ENCODE measurements around the gene ANKRD10. TPM values are rescaled to one million over a fixed set of nuclear protein-coding genes. Genes with fewer than 3 reads are reported as not detected.

Gene ANKRD10
- total RNA-seq, 1 donor from 2014 or later = 54.9 TPM

DNA sequence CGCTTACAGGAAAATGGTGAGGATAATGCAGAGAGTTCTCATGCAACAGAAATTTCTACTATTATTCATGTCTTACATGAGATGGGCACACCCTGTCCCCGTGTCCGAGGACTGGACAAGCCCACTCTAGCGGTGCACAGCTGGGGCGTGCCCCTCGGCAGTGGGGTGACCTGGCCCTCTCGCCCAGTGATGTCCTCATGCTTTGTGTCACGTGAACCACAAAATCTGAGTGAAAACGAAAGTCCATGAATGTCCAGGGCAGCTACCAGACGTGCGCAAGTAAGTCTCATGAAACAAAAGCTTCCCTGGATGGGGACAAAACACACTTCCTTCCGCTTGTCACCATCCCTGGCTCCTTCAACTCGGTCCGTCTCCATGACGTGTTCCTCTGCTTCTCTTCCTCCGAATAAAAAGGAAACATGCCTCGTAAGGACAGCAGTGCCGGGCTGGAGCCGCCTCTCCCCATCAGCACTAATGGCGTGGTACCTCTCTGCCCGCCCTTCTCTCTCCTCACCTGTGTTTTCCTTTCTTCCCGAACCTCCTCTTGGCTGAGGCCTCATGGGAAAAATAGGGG lies 45.6 kb downstream of the ANKRD10 start:
- DNase-seq (ENCODE audit: low read depth) = no peak
- H3K4me3 ChIP-seq (ENCODE audit: low read depth, low read length) = peak overlapping the region; percentile 57
- TF ChIP-seq, protein P1, sequence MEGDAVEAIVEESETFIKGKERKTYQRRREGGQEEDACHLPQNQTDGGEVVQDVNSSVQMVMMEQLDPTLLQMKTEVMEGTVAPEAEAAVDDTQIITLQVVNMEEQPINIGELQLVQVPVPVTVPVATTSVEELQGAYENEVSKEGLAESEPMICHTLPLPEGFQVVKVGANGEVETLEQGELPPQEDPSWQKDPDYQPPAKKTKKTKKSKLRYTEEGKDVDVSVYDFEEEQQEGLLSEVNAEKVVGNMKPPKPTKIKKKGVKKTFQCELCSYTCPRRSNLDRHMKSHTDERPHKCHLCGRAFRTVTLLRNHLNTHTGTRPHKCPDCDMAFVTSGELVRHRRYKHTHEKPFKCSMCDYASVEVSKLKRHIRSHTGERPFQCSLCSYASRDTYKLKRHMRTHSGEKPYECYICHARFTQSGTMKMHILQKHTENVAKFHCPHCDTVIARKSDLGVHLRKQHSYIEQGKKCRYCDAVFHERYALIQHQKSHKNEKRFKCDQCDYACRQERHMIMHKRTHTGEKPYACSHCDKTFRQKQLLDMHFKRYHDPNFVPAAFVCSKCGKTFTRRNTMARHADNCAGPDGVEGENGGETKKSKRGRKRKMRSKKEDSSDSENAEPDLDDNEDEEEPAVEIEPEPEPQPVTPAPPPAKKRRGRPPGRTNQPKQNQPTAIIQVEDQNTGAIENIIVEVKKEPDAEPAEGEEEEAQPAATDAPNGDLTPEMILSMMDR (conservative IDR thresholded peaks at IDR 0.05; ENCODE audit: low read depth, low read length) = no peak

DNA sequence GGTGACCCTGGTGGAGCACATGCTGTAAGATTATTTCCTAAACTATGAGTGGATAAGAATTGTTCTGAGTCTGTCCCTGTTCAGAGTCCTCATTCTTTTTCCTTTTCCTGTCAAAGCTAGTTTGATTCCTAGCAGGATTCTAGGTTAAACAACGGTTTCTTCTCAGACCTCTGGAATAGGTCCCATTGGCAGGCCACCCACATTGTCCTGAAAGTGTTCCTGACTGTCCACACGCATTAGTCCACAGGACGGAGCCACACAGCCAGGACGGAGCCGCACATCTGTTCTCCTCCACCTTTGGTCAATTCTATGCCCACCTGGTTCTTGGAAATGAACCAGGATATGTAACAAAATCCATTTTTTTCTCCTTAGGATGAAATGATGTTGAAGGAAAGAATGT lies 46.1 kb downstream of the ANKRD10 start:
- TF ChIP-seq, protein P1 (conservative IDR thresholded peaks at IDR 0.05; ENCODE audit: low read depth, low read length) = no peak
- no peak for DNase-seq (ENCODE audit: low read depth)
- H3K4me3 ChIP-seq (ENCODE audit: low read depth, low read length) = no peak overlapping the region

DNA sequence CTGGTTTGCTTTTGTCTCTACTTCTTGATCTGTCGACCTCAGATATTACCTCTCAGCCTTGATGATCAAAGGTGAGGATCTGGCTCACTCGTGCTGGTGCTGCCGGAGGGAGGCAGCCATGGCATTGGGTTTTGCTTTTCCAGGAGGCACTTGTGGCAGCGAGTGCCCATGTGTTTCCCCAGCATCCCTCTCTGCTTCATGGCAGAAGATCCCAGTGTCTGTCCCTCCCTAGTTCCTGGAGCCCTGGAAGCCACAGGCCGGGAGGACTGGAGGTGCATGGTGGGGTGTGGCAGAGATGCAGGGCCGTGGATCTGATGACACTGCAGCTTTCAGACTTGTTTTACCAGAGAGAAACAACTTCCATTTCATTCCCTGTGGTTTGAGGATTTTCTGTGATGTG lies 47.5 kb downstream of the ANKRD10 start:
- DNase-seq (ENCODE audit: low read depth) = no peak
- no peak overlapping the region for H3K4me3 ChIP-seq (ENCODE audit: low read depth, low read length)
- TF ChIP-seq, protein P1 (conservative IDR thresholded peaks at IDR 0.05; ENCODE audit: low read depth, low read length) = no peak

DNA sequence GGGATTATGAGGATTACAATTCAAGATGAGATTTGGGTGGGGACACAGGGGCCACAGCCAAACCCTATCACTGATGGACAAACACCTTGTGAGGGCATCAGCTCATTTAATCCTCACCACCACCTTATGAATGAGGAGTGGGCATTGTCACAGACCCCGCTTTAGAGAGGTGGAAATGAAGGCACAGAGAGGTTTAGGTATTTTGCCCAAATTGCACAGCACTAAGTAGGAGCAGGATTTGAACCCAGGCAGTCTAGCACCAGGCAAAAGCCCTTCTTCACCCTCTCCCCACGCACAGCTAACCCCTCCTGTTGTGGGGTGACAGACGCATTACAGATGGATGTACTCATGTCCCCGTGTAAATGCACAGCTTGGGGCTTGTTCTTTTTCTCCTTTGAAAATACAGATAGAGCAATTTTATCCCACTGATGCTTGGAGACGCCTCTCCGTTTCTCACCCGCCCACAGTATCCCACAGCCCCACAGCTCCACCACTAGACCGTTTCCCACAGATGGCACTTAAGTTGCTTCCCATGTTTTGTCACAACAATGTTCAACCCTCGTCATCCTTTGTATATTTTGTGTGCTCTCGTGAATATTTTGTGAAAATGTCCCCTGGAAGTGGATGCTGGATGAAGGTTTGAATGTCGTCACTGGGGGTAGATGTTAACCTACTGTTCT lies 48.2 kb downstream of the ANKRD10 start:
- TF ChIP-seq, protein P1 (conservative IDR thresholded peaks at IDR 0.05; ENCODE audit: low read depth, low read length) = no peak
- H3K4me3 ChIP-seq (ENCODE audit: low read depth, low read length) = no peak overlapping the region
- DNase-seq (ENCODE audit: low read depth) = no peak

DNA sequence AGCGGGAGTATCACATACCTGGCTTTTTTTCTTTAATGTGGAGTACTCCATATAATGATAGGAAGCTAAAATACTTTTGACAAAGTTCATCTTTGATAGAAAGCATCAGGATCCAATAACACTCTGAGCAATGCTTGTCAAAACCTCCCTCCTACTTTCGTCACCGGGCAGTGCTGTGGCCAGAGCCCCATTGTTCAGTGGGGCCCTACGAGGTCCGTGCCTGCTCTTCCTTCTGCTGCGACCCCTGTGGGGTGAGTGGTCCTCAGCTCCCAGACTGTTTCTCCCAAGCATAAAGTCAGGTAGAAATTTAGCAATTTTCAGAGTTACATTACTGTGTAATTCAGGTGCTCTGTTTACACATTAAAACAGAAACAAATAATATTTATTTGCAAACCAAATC lies 51.2 kb downstream of the ANKRD10 start:
- no peak overlapping the region for H3K4me3 ChIP-seq (ENCODE audit: low read depth, low read length)
- TF ChIP-seq, protein P1 (conservative IDR thresholded peaks at IDR 0.05; ENCODE audit: low read depth, low read length) = no peak

DNA sequence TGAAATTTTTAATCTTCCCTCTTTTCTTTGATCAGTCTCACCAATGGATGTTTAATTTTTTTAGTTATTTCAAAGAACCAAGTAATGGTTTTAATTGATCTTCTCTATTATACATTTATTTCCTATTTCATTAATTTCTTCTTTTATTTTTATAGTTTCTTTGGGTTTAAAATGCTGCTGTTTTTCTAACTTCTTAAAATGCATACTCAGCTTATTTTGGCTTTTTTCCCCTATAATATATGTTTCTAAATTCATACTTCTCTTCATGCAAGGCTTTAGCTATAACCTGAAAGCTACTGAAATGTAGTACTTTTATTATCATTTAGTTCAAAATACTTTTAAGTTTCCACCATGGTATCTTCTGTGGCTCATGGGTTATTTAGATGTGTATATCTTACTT lies 53.9 kb downstream of the ANKRD10 start:
- TF ChIP-seq, protein P1 (conservative IDR thresholded peaks at IDR 0.05; ENCODE audit: low read depth, low read length) = no peak
- DNase-seq (ENCODE audit: low read depth) = no peak
- no peak overlapping the region for H3K4me3 ChIP-seq (ENCODE audit: low read depth, low read length)

More for the DNA sequence above, 51.2 kb downstream of the ANKRD10 start:
- no peak for DNase-seq (ENCODE audit: low read depth)

Measured in epithelial cell of proximal tubule (primary cell).